ENCODE results near the gene NOTCH2.

GRCh38 chr1:119962296-119962968 is 107.0 kb downstream of the NOTCH2 start:
- TF ChIP-seq CTCF (IDR thresholded peaks at IDR 0.05) (no peak), POLR2A (IDR thresholded peaks at IDR 0.05) (no peak)

Measured in esophagus squamous epithelium (tissue), 4 donors.